Breast epithelium (tissue), 3 donors: Measurements from ENCODE around the gene LHFPL3.

Experiments
- CTCF ChIP-seq, 3 donors: fragments of 450-650 bp; IDR thresholded peaks; one replicate each; pipeline ENCODE4 v1.5.1; 2016 to 2017; ENCODE audit warnings: antibody characterized with exemption in 3 of 3, mild to moderate bottlenecking in 3 of 3, moderate library complexity in 3 of 3
- POLR2AphosphoS5 ChIP-seq, 3 donors: sonication (generic); formaldehyde crosslinking; IDR thresholded peaks; one replicate each; pipeline ENCODE4 v1.6.1; 2017; ENCODE audit warnings: antibody characterized with exemption in 3 of 3

DNA sequence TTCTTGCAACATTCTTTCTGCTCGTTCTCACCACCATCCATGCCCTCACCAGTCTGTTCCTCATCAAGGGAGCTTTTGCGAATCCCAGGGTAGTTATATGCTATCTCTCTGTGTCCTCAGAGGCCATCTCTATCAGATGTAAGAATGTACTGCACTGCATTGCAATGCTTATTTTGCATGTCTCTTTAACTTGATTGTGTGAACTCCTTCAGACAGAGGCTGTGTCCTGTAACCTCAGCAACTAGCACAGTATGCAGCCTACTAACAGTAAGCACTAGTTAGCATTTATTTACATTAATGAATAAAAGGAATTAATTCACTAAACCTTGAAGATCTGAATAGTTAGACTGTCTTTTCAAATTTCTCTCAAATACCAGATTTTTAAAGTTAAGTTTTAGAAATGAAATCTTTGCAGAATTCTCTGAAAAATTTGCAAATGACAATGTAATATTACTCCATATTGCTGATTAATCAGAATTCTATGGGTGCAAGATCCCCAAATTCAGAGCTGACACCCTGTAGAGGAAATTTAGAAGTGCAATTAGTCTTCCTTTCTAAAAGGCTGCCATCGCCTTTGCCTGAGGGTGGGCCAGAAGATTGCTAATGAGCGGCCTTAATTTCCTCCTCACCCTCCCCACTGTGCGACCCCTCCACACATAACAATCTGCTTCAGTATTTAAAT is 10.3 kb upstream of the LHFPL3 start:
- TF ChIP-seq POLR2AphosphoS5 (IDR thresholded peaks at IDR 0.05) (no peak), CTCF (IDR thresholded peaks at IDR 0.05) (no peak)
